ENCODE results near the gene MYO18A. TPM values are rescaled to one million over a fixed set of nuclear protein-coding genes. Genes with fewer than 3 reads are reported as not detected.

Gene MYO18A
- total RNA-seq, 3 donors from 2014 or later, result 31.5 to 71.1 (median 42.3) TPM

GRCh38 chr17:29158488-29159275 lies 21.5 kb downstream of the MYO18A start:
- DNase-seq (ENCODE audit: low spot score in 2 of 2), result no peak
- peak overlapping the region in 1 of 3 donors; percentile 27 for H3K4me3 ChIP-seq

DNA sequence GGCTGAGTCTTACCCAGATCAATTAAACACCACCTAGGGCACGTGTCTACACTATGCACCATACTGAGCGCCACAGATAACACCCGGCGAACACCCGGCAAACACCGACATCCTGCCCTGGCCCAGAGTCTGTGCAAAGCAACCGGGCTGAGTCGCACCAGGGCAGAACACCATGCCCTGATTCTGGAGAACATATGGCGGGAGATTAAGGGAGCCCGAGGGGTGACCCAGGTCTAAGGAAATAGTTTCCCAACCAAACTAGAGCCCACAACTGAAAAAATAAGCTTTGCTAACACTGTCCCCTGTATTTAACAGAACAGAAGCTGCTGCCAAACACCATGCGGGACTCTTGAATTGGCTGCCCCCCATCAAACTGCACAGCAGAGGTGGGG lies 22.1 kb downstream of the MYO18A start:
- DNase-seq (ENCODE audit: low spot score in 2 of 2), result no peak
- Histone ChIP-seq H3K4me1 (peaks cover 22 to 47% of the 10 kb centered on the region in 2 donors), H3K4me3 (peak overlapping the region in 1 of 3 donors; percentile 27), H3K27ac (peak overlapping the region; percentile 30 to 67), H3K27me3 (no peaks in the 10 kb centered on the region), H3K9me3 (no peaks in the 10 kb centered on the region), H3K36me3 (no peaks in the 10 kb centered on the region)
- intact Hi-C loops (cut with DNase I; ENCODE audit: low total_unique reads), result no loop called here
- TF ChIP-seq, protein P1, sequence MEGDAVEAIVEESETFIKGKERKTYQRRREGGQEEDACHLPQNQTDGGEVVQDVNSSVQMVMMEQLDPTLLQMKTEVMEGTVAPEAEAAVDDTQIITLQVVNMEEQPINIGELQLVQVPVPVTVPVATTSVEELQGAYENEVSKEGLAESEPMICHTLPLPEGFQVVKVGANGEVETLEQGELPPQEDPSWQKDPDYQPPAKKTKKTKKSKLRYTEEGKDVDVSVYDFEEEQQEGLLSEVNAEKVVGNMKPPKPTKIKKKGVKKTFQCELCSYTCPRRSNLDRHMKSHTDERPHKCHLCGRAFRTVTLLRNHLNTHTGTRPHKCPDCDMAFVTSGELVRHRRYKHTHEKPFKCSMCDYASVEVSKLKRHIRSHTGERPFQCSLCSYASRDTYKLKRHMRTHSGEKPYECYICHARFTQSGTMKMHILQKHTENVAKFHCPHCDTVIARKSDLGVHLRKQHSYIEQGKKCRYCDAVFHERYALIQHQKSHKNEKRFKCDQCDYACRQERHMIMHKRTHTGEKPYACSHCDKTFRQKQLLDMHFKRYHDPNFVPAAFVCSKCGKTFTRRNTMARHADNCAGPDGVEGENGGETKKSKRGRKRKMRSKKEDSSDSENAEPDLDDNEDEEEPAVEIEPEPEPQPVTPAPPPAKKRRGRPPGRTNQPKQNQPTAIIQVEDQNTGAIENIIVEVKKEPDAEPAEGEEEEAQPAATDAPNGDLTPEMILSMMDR (IDR thresholded peaks at IDR 0.05), result no peak
- TF ChIP-seq POLR2AphosphoS5 (IDR thresholded peaks at IDR 0.05), result no peak
- TF ChIP-seq POLR2A (IDR thresholded peaks at IDR 0.05), result no peak

More at GRCh38 chr17:29158488-29159275, 21.5 kb downstream of the MYO18A start:
- H3K27me3 ChIP-seq, result no peaks in the 10 kb centered on the region
- peak overlapping the region; percentile 30 to 67 for H3K27ac ChIP-seq
- intact Hi-C loops (cut with DNase I; ENCODE audit: low total_unique reads), result no loop called here
- H3K4me1 ChIP-seq, result peaks cover 27 to 44% of the 10 kb centered on the region in 2 donors
- H3K36me3 ChIP-seq, result no peaks in the 10 kb centered on the region
- H3K9me3 ChIP-seq, result no peaks in the 10 kb centered on the region
- TF ChIP-seq POLR2AphosphoS5 (IDR thresholded peaks at IDR 0.05) (no peak), POLR2A (IDR thresholded peaks at IDR 0.05) (no peak)
- TF ChIP-seq, protein P1 (IDR thresholded peaks at IDR 0.05), result no peak

- DNase-seq (ENCODE audit: low spot score in 2 of 2), result no peak
- intact Hi-C loops (cut with DNase I; ENCODE audit: low total_unique reads), result no loop called here
- Histone ChIP-seq H3K9me3 (no peaks in the 10 kb centered on the region), H3K4me1 (peaks cover 22 to 47% of the 10 kb centered on the region in 2 donors), H3K27ac (peak overlapping the region; percentile 84 to 85), H3K4me3 (no peak overlapping the region), H3K36me3 (no peaks in the 10 kb centered on the region), H3K27me3 (no peaks in the 10 kb centered on the region)
- TF ChIP-seq, protein P1 (IDR thresholded peaks at IDR 0.05), result no peak
- TF ChIP-seq POLR2AphosphoS5 (IDR thresholded peaks at IDR 0.05), result no peak
- TF ChIP-seq POLR2A (IDR thresholded peaks at IDR 0.05), result no peak
Observed at GRCh38 chr17:29157310-29157709, 22.9 kb downstream of the MYO18A start.

DNA sequence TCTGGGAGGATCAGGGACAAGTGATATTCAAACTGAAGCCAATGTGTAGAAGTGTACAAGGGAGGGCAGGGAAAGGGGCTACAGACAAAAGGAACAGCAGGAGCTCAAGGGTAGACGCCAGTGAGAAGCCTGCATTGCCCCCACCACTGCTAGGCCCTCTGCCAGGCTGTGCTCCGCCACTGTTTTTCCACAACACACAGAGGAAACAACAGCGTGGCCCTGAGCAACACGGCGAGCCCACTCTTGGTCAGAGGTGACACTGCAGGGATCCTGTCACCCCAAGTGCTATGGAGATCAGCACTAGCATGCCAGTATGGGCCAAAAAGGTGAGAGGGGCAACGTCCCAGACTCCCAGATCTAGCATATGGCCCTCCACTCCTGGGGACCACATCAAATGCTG lies 23.4 kb downstream of the MYO18A start:
- peak overlapping the region; percentile 84 to 85 for H3K27ac ChIP-seq
- peaks cover 22 to 52% of the 10 kb centered on the region in 2 donors for H3K4me1 ChIP-seq
- no peaks in the 10 kb centered on the region for H3K27me3 ChIP-seq
- intact Hi-C loops (cut with DNase I; ENCODE audit: low total_unique reads), result no loop called here
- DNase-seq (ENCODE audit: low spot score in 2 of 2), result no peak
- TF ChIP-seq, protein P1 (IDR thresholded peaks at IDR 0.05), result no peak
- TF ChIP-seq POLR2A (IDR thresholded peaks at IDR 0.05), result no peak
- no peak for TF ChIP-seq POLR2AphosphoS5 (IDR thresholded peaks at IDR 0.05)
- no peaks in the 10 kb centered on the region for H3K36me3 ChIP-seq
- no peak overlapping the region for H3K4me3 ChIP-seq
- no peaks in the 10 kb centered on the region for H3K9me3 ChIP-seq

DNA sequence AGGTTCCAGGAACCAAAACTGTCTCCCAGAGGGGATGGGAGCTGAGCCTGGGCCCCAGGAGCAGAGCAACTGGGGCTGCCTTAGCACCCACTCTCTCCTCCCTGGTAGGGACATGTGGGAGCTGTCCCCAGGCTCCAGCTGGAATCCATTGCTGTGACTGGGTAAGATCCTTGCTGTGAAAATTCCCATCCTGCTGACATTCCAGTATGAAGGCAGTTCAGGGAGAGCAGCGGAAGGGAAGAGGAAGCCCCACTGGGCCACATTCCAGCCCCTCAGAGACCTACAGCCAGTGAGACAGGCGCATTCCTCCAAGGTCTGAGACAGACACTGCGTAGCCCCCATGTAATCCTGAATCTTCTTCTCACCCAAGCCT lies 24.2 kb downstream of the MYO18A start:
- TF ChIP-seq, protein P1 (IDR thresholded peaks at IDR 0.05), result no peak
- TF ChIP-seq POLR2A (IDR thresholded peaks at IDR 0.05) (no peak), POLR2AphosphoS5 (IDR thresholded peaks at IDR 0.05) (no peak)
- H3K4me1 ChIP-seq, result peaks cover 22 to 59% of the 10 kb centered on the region in 2 donors
- H3K4me3 ChIP-seq, result no peak overlapping the region
- H3K9me3 ChIP-seq, result no peaks in the 10 kb centered on the region
- H3K27ac ChIP-seq, result peak overlapping the region; percentile 84 to 85
- no peaks in the 10 kb centered on the region for H3K27me3 ChIP-seq
- no peaks in the 10 kb centered on the region for H3K36me3 ChIP-seq
- intact Hi-C loops (cut with DNase I; ENCODE audit: low total_unique reads), result no loop called here
- DNase-seq (ENCODE audit: low spot score in 2 of 2), result no peak

Measured in breast epithelium (tissue), 4 donors.